Mucosa of descending colon (tissue), 3 donors: Measurements from ENCODE around the gene C5orf52. TPM values are rescaled to one million over a fixed set of nuclear protein-coding genes. Genes with fewer than 3 reads are reported as not detected.

ENCODE experiments used
- ATAC-seq: fragments of 200-7000 bp; cut with Tn5 transposase; one replicate; pipeline ENCODE4 v1.9.1; 2020; ENCODE audit warnings: mild to moderate bottlenecking, moderate library complexity
- DNase-seq, 3 donors: peaks; one replicate each; pipeline ENCODE4 v3.0.0-alpha.2; 2020
- H3K36me3 ChIP-seq: fragments of 200-600 bp; one replicate; pipeline ENCODE4 v1.8.0; 2021; ENCODE audit warnings: low read depth, mild to moderate bottlenecking
- H3K4me1 ChIP-seq: fragments of 200-600 bp; one replicate; pipeline ENCODE4 v1.8.0; 2021; ENCODE audit warnings: low read depth, mild to moderate bottlenecking
- H3K4me3 ChIP-seq: fragments of 200-600 bp; one replicate; pipeline ENCODE4 v1.8.0; 2021; ENCODE audit warnings: mild to moderate bottlenecking
- H3K9me3 ChIP-seq: fragments of 200-600 bp; one replicate; pipeline ENCODE4 v1.8.0; 2021; ENCODE audit warnings: mild to moderate bottlenecking
- CTCF ChIP-seq: fragments of 200-600 bp; IDR thresholded peaks from one replicate; pipeline ENCODE4 v1.8.0; 2022; ENCODE audit warnings: antibody characterized with exemption, mild to moderate bottlenecking
- intact Hi-C, 2 donors: fragments of 100-400 bp; cut with DNase I in 1 of 2; cut with micrococcal nuclease in 1 of 2; formaldehyde crosslinking; loops; one replicate each; pipeline versions ENCODE4 v1.11.0 to v1.11.1; 2022; cut with DNase I, micrococcal nuclease
- long read RNA-seq, 2 donors: library from polyadenylated mRNA; unstranded; transcript quantifications; one replicate each; pipeline ENCODE4 v2.0.0, GENCODE V29; 2019 to 2021
- total RNA-seq, 3 donors: library from RNA; stranded (reverse); fragmentation: NEBNext Ultra II Directional in 2 of 3; extraction: Animal tissue kit (Norgen Biotek cat#: 25700) in 2 of 3; gene quantifications; one replicate each; pipeline versions ENCODE4 v1.2.1 to v1.2.4, GENCODE V29; 2021 to 2023
- donor health status: DM: no; HTN: no; CAD: no; lungs with moderate emphysema.
- donor health status: DM: no; HTN: no; CAD: no.
- donor health status: DM: no; HTN: yes; CAD: no.

The C5orf52 gene
- total RNA-seq = 1 to 10 TPM; 1.7 to 5.7 (median 3.5) TPM
- long read RNA-seq, donor 1, partial matches to known transcripts = 0 of 1 reads
- long read RNA-seq, donor 1, other reads (novel, unspliced or antisense) = 1 of 1 reads
- long read RNA-seq, donor 2, partial matches to known transcripts = 1 of 3 reads
- long read RNA-seq, donor 2, other reads (novel, unspliced or antisense) = 2 of 3 reads

DNA sequence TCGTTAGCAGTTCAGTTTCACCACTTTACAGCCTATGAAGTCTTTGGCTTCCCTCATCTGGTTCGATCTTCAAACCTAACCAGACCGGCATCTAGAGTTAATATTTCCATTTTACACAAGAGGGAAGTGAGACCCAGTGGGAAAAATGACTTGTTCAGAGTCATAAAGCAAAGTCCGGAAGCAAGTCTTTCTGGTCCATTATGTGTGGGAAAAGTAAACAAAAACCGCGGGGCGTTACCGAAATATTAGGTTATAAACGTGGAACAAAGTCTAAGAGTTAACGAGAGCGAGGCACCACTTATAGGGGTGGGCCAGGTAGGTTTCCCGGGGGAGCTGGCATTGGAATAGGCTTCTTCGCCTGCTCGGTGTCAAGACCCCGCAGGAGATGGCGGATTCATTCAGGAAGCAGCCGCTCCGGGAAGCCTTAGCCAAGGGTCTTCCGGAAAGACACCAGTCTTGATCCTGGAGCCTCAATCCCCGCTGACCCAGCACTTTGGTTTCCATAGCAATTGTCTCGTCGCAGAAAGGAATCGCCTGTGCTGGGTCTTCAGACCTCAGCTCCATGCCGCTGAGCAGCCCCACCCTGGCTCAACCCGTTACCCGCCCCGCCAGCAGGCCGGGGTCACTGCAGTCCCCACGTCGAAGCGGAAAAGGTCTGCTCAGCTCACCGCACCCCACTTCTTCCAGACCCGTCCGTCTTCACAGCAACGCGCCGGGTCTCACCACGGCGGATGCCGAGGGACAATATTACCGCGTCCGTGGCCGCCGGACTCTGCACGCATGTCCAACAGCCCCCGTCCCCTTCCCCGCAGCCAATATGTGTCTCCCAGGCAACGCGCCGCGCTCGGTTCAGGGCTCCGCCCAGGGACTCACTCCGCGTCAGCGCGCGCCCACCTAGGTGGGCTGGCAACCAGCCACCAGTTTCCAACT lies at the start of gene C5orf52:
Gene C5orf52, plus strand, starts transcription at position 872 of the 930 bp plus-strand sequence. CDS start 82 bp downstream, outside the sequence.
- ATAC-seq = peak; percentile 88
- intact Hi-C loops = no loop called here
- Histone ChIP-seq H3K4me3 (peak within 1 kb of the TSS; percentile 39), H3K9me3 (no peaks in the 10 kb centered on the region), H3K36me3 (no peaks in the 10 kb centered on the region), H3K4me1 (peaks cover 10% of the 10 kb centered on the region)
- peak in 2 of 3 donors; percentile 77 to 92 for DNase-seq
- TF ChIP-seq CTCF = no peak

GRCh38 chr5:157624144-157624543 lies 47.2 kb upstream of the C5orf52 start:
- ATAC-seq (peak; percentile 80), DNase-seq (peak in 1 of 3 donors; percentile 31)
- no peaks in the 10 kb centered on the region for H3K36me3 ChIP-seq
- intact Hi-C loops = no loop called here
- TF ChIP-seq CTCF = no peak
- H3K9me3 ChIP-seq = no peaks in the 10 kb centered on the region
- no peak overlapping the region for H3K4me3 ChIP-seq
- no peaks in the 10 kb centered on the region for H3K4me1 ChIP-seq

- Histone ChIP-seq H3K4me3 (no peak overlapping the region), H3K36me3 (no peaks in the 10 kb centered on the region), H3K4me1 (no peaks in the 10 kb centered on the region), H3K9me3 (peaks cover 5% of the 10 kb centered on the region)
- DNase-seq (no peak), ATAC-seq (no peak)
- TF ChIP-seq CTCF = no peak
- intact Hi-C loops = no loop called here
Observed at GRCh38 chr5:157626831-157627230, 44.5 kb upstream of the C5orf52 start.

- Histone ChIP-seq H3K4me3 (no peak overlapping the region), H3K4me1 (no peaks in the 10 kb centered on the region), H3K36me3 (no peaks in the 10 kb centered on the region), H3K9me3 (peaks cover 5% of the 10 kb centered on the region)
- no peak for TF ChIP-seq CTCF
- no peak for DNase-seq
- intact Hi-C loops = no loop called here
- no peak for ATAC-seq
Observed at GRCh38 chr5:157630341-157630740, 41.0 kb upstream of the C5orf52 start.

- H3K36me3 ChIP-seq = no peaks in the 10 kb centered on the region
- no peaks in the 10 kb centered on the region for H3K9me3 ChIP-seq
- H3K4me1 ChIP-seq = no peaks in the 10 kb centered on the region
- TF ChIP-seq CTCF = no peak
- no peak for DNase-seq
- intact Hi-C loops = no loop called here
- ATAC-seq = no peak
- no peak overlapping the region for H3K4me3 ChIP-seq
Observed at GRCh38 chr5:157640406-157641066, 30.8 kb upstream of the C5orf52 start.
